NB4 (cell line): ENCODE data around the gene LRP10.

Source experiments
- MAX ChIP-seq: IDR thresholded peaks from 2 replicates; pipeline ENCODE4 v1.6.1; 2011; ENCODE audit warnings: low read depth, low read length
- MYC ChIP-seq: IDR thresholded peaks from 2 replicates; pipeline ENCODE4 v1.6.1; 2011; ENCODE audit warnings: low read depth, low read length
- POLR2A ChIP-seq: IDR thresholded peaks from 2 replicates; pipeline ENCODE4 v1.6.1; 2011; ENCODE audit warnings: mild to moderate bottlenecking; ENCODE audit not compliant: insufficient read length; ENCODE audit errors: extremely low read depth
- TF ChIP-seq, protein P1 (sequence below): IDR thresholded peaks from one replicate; pipeline ENCODE4 v1.5.1; 2012; ENCODE audit warnings: low read depth, low read length

DNA sequence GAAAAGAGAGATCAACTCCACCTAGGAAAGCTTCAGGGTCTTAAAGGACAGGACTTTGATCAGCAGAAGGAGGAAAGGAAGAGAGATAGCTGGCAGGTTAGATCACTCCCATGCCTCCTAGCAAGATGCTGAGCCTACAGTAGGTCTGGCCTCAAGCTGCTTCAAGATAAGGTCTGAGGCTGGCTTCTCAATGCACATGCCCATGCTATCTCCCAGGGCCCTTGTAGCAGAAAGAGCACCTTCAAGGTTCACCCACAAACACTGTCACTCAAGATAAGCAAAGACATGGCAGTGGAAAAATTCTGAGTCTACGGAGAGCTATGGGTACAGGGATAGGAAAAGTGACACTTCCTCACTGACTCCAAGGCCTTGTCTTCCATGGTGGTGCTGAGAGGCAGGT is 25.8 kb downstream of the LRP10 start:
- no peak for TF ChIP-seq MAX
- TF ChIP-seq, protein P1, sequence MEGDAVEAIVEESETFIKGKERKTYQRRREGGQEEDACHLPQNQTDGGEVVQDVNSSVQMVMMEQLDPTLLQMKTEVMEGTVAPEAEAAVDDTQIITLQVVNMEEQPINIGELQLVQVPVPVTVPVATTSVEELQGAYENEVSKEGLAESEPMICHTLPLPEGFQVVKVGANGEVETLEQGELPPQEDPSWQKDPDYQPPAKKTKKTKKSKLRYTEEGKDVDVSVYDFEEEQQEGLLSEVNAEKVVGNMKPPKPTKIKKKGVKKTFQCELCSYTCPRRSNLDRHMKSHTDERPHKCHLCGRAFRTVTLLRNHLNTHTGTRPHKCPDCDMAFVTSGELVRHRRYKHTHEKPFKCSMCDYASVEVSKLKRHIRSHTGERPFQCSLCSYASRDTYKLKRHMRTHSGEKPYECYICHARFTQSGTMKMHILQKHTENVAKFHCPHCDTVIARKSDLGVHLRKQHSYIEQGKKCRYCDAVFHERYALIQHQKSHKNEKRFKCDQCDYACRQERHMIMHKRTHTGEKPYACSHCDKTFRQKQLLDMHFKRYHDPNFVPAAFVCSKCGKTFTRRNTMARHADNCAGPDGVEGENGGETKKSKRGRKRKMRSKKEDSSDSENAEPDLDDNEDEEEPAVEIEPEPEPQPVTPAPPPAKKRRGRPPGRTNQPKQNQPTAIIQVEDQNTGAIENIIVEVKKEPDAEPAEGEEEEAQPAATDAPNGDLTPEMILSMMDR = no peak
- TF ChIP-seq MYC = no peak
- no peak for TF ChIP-seq POLR2A
